Panc1 (cell line): ENCODE measurements around the gene LONP1.

ENCODE experiments used
- POLR2AphosphoS5 ChIP-seq: IDR thresholded peaks from 2 replicates; pipeline ENCODE4 v1.6.1; 2012; ENCODE audit warnings: mild to moderate bottlenecking, low read depth, low read length, moderate library complexity
- SIN3A ChIP-seq: IDR thresholded peaks from 2 replicates; pipeline ENCODE4 v1.6.1; 2012; ENCODE audit warnings: low read depth, mild to moderate bottlenecking, low read length, moderate library complexity, borderline replicate concordance; ENCODE audit not compliant: insufficient read depth
- TCF7L2 ChIP-seq: IDR thresholded peaks from 2 replicates; pipeline ENCODE4 v1.6.1; 2011; ENCODE audit warnings: mild to moderate bottlenecking, low read depth, low read length, inconsistent platforms
- TF ChIP-seq, protein P1 (sequence below): fragments of 450-650 bp; IDR thresholded peaks from 2 replicates; pipeline ENCODE4 v1.5.1; 2017; ENCODE audit warnings: mild to moderate bottlenecking
- TF ChIP-seq, protein P2 (sequence below), 2 experiments: IDR thresholded peaks; 2 replicates each; pipeline ENCODE4 v1.6.1; 2011 to 2012; ENCODE audit warnings: low read depth in 2 of 2, control low read depth in 1 of 2, low read length in 1 of 2, mild to moderate bottlenecking in 1 of 2, moderate library complexity in 1 of 2; ENCODE audit not compliant: insufficient read depth in 1 of 2

GRCh38 chr19:5661483-5661882 is 58.5 kb downstream of the LONP1 start:
- TF ChIP-seq, protein P1, sequence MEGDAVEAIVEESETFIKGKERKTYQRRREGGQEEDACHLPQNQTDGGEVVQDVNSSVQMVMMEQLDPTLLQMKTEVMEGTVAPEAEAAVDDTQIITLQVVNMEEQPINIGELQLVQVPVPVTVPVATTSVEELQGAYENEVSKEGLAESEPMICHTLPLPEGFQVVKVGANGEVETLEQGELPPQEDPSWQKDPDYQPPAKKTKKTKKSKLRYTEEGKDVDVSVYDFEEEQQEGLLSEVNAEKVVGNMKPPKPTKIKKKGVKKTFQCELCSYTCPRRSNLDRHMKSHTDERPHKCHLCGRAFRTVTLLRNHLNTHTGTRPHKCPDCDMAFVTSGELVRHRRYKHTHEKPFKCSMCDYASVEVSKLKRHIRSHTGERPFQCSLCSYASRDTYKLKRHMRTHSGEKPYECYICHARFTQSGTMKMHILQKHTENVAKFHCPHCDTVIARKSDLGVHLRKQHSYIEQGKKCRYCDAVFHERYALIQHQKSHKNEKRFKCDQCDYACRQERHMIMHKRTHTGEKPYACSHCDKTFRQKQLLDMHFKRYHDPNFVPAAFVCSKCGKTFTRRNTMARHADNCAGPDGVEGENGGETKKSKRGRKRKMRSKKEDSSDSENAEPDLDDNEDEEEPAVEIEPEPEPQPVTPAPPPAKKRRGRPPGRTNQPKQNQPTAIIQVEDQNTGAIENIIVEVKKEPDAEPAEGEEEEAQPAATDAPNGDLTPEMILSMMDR, result no peak
- TF ChIP-seq POLR2AphosphoS5 (no peak), SIN3A (no peak), TCF7L2 (no peak)
- TF ChIP-seq, protein P2, sequence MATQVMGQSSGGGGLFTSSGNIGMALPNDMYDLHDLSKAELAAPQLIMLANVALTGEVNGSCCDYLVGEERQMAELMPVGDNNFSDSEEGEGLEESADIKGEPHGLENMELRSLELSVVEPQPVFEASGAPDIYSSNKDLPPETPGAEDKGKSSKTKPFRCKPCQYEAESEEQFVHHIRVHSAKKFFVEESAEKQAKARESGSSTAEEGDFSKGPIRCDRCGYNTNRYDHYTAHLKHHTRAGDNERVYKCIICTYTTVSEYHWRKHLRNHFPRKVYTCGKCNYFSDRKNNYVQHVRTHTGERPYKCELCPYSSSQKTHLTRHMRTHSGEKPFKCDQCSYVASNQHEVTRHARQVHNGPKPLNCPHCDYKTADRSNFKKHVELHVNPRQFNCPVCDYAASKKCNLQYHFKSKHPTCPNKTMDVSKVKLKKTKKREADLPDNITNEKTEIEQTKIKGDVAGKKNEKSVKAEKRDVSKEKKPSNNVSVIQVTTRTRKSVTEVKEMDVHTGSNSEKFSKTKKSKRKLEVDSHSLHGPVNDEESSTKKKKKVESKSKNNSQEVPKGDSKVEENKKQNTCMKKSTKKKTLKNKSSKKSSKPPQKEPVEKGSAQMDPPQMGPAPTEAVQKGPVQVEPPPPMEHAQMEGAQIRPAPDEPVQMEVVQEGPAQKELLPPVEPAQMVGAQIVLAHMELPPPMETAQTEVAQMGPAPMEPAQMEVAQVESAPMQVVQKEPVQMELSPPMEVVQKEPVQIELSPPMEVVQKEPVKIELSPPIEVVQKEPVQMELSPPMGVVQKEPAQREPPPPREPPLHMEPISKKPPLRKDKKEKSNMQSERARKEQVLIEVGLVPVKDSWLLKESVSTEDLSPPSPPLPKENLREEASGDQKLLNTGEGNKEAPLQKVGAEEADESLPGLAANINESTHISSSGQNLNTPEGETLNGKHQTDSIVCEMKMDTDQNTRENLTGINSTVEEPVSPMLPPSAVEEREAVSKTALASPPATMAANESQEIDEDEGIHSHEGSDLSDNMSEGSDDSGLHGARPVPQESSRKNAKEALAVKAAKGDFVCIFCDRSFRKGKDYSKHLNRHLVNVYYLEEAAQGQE (IDR thresholded peaks at IDR 0.05; ENCODE audit: insufficient read depth in 1 of 2, low read depth in 2 of 2, low read length in 1 of 2), result no peak
